OCI-LY7 (cell line): Measurements from ENCODE around the gene E4F1. TPM values are rescaled to one million over a fixed set of nuclear protein-coding genes. Genes with fewer than 3 reads are reported as not detected.
A peak's percentile ranks its signal among the peaks of the same experiment; 100 is the strongest.

Experiments
- BruUV-seq: library from RNA; stranded (reverse); fragments of 400-500 nt; replicated peaks from 2 replicates; lab custom pipeline; 2021; lab: Mats Ljungman, UMichigan
- CTCF ChIA-PET: fragments of 300-600 bp; sonication (Branson Sonifier 250); formaldehyde crosslinking; loops from one replicate; lab custom pipeline; 2022; ENCODE audit warnings: antibody characterized with exemption; ENCODE audit not compliant: unreplicated experiment; lab: Charles Lee
- POLR2A ChIA-PET: fragments of 300-600 bp; sonication (Branson Sonifier 250); formaldehyde crosslinking; loops from one replicate; lab custom pipeline; 2022; ENCODE audit warnings: antibody characterized with exemption; lab: Charles Lee
- DNase-seq: peaks from one replicate; pipeline ENCODE4 v3.0.0-alpha.2; 2015; ENCODE audit warnings: low spot score
- H2AFZ ChIP-seq: fragments of 200-600 bp; sonication (generic), shearing (Covaris generic); 2 replicates; pipeline ENCODE4 v1.6.1; 2014; ENCODE audit warnings: mild to moderate bottlenecking, antibody characterized with exemption, low read length, moderate library complexity
- H3K27ac ChIP-seq: fragments of 200-600 bp; sonication (generic); 2 replicates; pipeline ENCODE4 v1.5.1; 2014; ENCODE audit warnings: mixed run types, low read depth, mild to moderate bottlenecking, moderate library complexity, low read length, inconsistent platforms; ENCODE audit not compliant: poor library complexity, severe bottlenecking
- H3K36me3 ChIP-seq: fragments of 200-600 bp; sonication (generic); 2 replicates; pipeline ENCODE4 v1.6.1; 2014; ENCODE audit warnings: mild to moderate bottlenecking, antibody characterized with exemption, low read length, moderate library complexity, mixed read lengths; ENCODE audit not compliant: insufficient read depth
- H3K4me1 ChIP-seq: fragments of 200-600 bp; sonication (generic); 2 replicates; pipeline ENCODE4 v1.5.1; 2014; ENCODE audit warnings: mild to moderate bottlenecking, low read length; ENCODE audit not compliant: insufficient read depth, poor library complexity, severe bottlenecking
- H3K4me2 ChIP-seq: fragments of 200-600 bp; sonication (generic); 2 replicates; pipeline ENCODE4 v1.6.1; 2014; ENCODE audit warnings: mild to moderate bottlenecking, low read length
- H3K4me3 ChIP-seq: fragments of 200-600 bp; sonication (generic); 2 replicates; pipeline ENCODE4 v1.5.1; 2014; ENCODE audit warnings: mild to moderate bottlenecking, low read depth, low read length; ENCODE audit not compliant: poor library complexity, severe bottlenecking
- H3K79me2 ChIP-seq: fragments of 200-600 bp; sonication (generic); 2 replicates; pipeline ENCODE4 v1.6.1; 2016; ENCODE audit warnings: low read depth, mild to moderate bottlenecking, low read length, moderate library complexity, mixed read lengths; ENCODE audit not compliant: insufficient read depth
- H3K9me2 ChIP-seq: fragments of 200-600 bp; sonication (generic); 2 replicates; pipeline ENCODE4 v1.6.1; 2016; ENCODE audit warnings: mild to moderate bottlenecking, low read length, mixed read lengths; ENCODE audit not compliant: insufficient read depth
- H3K9me3 ChIP-seq: fragments of 200-600 bp; sonication (generic); 2 replicates; pipeline ENCODE4 v1.6.1; 2014; ENCODE audit warnings: mild to moderate bottlenecking, mixed run types, low read length, mixed read lengths
- H4K20me1 ChIP-seq: fragments of 200-600 bp; sonication (generic); 2 replicates; pipeline ENCODE4 v1.6.1; 2014; ENCODE audit warnings: mild to moderate bottlenecking, antibody characterized with exemption, low read length, moderate library complexity, mixed read lengths; ENCODE audit not compliant: insufficient read depth
- EZH2phosphoT487 ChIP-seq: fragments of 200-600 bp; sonication (generic); IDR thresholded peaks from 2 replicates; pipeline ENCODE4 v1.6.1; 2018; ENCODE audit warnings: low read depth, borderline replicate concordance, mild to moderate bottlenecking, mixed run types, antibody characterized with exemption, low read length, moderate library complexity, mixed read lengths
- intact Hi-C: fragments of 100-400 bp; cut with micrococcal nuclease; formaldehyde crosslinking; loops from one replicate; pipeline ENCODE4 v1.10.0; 2022; ENCODE audit not compliant: unreplicated experiment
- total RNA-seq, 2 experiments: library from RNA; depleted of rRNA in 1 of 2; stranded (reverse); fragments of >200 nt in 1 of 2; shearing (Covaris generic) in 1 of 2; gene quantifications; 2 replicates each; pipeline ENCODE4 v1.2.3, GENCODE V29; 2014 to 2022
- TF ChIP-seq, protein P1 (sequence below): fragments of 200-600 bp; sonication (generic); conservative IDR thresholded peaks from 2 replicates; pipeline ENCODE4 v1.5.1; 2014; ENCODE audit warnings: mild to moderate bottlenecking, antibody characterized with exemption, low read length, moderate library complexity, mixed read lengths

The E4F1 gene
- total RNA-seq, 2 experiments from 2014 or later: 42.3 to 59.6 TPM

DNA sequence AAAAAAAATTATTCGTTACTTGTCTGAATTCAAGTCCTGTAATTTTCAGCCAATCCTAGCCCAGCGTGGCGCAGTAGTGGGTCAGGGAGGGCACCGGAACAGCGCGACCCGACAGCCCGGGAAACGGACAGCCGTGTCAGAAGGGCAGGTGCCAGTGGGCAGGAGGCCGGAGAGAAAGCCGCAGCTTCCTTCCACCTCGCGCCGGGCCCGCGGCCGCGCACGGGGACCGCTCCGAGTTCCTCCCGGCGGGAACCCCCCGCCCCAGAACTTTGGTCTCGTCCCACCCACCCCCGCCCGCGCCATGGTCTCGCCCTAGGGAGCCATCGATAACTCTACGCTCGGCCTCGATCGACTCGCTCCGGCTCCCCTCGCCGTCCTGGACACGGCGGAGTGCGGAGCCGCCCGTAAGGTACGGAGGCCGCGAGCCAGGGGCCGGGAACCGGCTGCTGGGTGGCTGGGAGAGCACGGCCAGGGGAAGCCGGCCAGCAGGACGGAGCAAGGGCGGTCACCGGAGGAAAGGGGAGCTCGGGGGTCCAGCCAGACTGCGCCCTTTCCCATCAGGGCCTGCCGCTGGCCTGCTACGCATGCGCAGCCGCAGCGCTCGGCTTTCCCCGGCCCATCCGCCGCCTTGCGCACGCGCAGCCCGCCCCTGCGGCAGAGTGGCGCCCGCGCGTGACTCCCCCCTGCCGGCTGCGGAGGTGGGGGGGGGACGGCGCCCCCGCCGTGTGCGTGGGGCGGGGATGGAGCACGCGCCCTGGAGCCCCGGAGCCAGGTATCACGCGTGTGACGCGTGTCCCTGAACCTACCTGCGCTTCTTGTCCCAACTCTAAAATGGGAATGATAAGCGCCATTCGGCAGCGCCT is 18.1 kb upstream of the E4F1 start, which contains the start of gene MLST8:
MLST8 (plus strand) TSS at position 351 of the 863 bp plus-strand sequence. CDS start 632 bp downstream, outside the sequence.
- no TSS peak for BruUV-seq

DNA sequence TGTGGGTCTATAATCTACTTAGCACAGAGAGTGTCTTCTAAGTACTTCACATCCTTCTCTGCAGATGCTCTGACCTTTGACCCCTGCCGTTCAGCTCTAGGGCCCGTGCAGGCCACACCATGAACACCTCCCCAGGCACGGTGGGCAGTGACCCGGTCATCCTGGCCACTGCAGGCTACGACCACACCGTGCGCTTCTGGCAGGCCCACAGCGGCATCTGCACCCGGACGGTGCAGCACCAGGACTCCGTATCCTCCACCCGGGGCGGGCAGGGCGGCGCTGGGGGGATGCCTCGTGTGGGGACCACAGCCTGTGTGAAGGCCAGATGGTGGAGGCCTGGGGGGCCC is 17.5 kb upstream of the E4F1 start:
- ChIA-PET POLR2A (interaction anchor here (0.6 to 1.1 kb wide), 2 partner anchors 9 to 254 kb away, joined by 4 read pairs; partner anchors contain the start of genes PGP and TEDC2), CTCF (no interaction called here)
- no peak for TF ChIP-seq EZH2phosphoT487
- Histone ChIP-seq H3K9me2 (no peaks in the 10 kb centered on the region), H3K79me2 (peaks cover 12% of the 10 kb centered on the region; the same call in 1 of the 2 replicates), H3K27ac (peak overlapping the region; percentile 64), H2AFZ (peak overlapping the region; percentile 86; the same call in 1 of the 2 replicates), H3K4me2 (peak overlapping the region; percentile 95), H3K9me3 (no peaks in the 10 kb centered on the region), H3K4me1 (peaks cover 13% of the 10 kb centered on the region), H3K36me3 (peaks cover 35% of the 10 kb centered on the region), H4K20me1 (no peaks in the 10 kb centered on the region), H3K4me3 (peak overlapping the region; percentile 79)
- BruUV-seq: no TSS peak
- intact Hi-C loops: loop anchor here (1.0 kb wide), 1 partner anchor 17 kb away; the partner anchor contains the start of gene E4F1
- DNase-seq: no peak

More for the DNA sequence above, 18.1 kb upstream of the E4F1 start, which contains the start of gene MLST8:
- intact Hi-C loops: loop anchor here (1.0 kb wide), 1 partner anchor 18 kb away; the partner anchor contains the start of gene E4F1
- peak; percentile 92 for DNase-seq
- H3K36me3 ChIP-seq: peaks cover 35% of the 10 kb centered on the region
- peak within 1 kb of the TSS; percentile 79 for H3K4me3 ChIP-seq
- H3K9me3 ChIP-seq: no peaks in the 10 kb centered on the region
- H3K4me2 ChIP-seq: peak within 1 kb of the TSS; percentile 95
- peaks cover 12% of the 10 kb centered on the region; the same call in 1 of the 2 replicates for H3K79me2 ChIP-seq
- TF ChIP-seq, protein P1, sequence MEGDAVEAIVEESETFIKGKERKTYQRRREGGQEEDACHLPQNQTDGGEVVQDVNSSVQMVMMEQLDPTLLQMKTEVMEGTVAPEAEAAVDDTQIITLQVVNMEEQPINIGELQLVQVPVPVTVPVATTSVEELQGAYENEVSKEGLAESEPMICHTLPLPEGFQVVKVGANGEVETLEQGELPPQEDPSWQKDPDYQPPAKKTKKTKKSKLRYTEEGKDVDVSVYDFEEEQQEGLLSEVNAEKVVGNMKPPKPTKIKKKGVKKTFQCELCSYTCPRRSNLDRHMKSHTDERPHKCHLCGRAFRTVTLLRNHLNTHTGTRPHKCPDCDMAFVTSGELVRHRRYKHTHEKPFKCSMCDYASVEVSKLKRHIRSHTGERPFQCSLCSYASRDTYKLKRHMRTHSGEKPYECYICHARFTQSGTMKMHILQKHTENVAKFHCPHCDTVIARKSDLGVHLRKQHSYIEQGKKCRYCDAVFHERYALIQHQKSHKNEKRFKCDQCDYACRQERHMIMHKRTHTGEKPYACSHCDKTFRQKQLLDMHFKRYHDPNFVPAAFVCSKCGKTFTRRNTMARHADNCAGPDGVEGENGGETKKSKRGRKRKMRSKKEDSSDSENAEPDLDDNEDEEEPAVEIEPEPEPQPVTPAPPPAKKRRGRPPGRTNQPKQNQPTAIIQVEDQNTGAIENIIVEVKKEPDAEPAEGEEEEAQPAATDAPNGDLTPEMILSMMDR: peak; percentile 29; the same call in 1 of the 2 replicates
- TF ChIP-seq EZH2phosphoT487: no peak
- H4K20me1 ChIP-seq: no peaks in the 10 kb centered on the region
- POLR2A ChIA-PET: interaction anchor here (0.9 to 1.1 kb wide), 3 partner anchors 9 to 49 kb away, joined by 3 to 5 read pairs (median 4); partner anchors contain the start of gene PGP
- CTCF ChIA-PET: no interaction called here
- peaks cover 13% of the 10 kb centered on the region for H3K4me1 ChIP-seq
- peak within 1 kb of the TSS; percentile 64 for H3K27ac ChIP-seq
- no peaks in the 10 kb centered on the region for H3K9me2 ChIP-seq
- H2AFZ ChIP-seq: peak within 1 kb of the TSS; percentile 86

DNA sequence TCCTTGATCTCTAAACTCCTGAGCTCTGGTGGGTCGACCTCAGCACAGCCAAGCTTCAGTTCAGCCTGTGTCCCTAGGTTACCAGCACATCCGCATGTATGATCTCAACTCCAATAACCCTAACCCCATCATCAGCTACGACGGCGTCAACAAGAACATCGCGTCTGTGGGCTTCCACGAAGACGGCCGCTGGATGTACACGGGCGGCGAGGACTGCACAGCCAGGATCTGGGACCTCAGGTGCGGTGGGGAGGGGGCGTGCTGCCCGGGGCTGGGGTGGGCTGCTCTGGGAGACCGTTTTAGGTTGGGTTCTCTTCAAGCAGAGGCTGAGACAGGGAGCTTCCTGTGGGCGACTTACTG is 17.0 kb upstream of the E4F1 start:
- no peak overlapping the region for H2AFZ ChIP-seq
- DNase-seq: no peak
- CTCF ChIA-PET: no interaction called here
- peak overlapping the region; percentile 95 for H3K4me2 ChIP-seq
- no peaks in the 10 kb centered on the region for H3K9me3 ChIP-seq
- H3K9me2 ChIP-seq: no peaks in the 10 kb centered on the region
- H3K4me1 ChIP-seq: peaks cover 13% of the 10 kb centered on the region
- BruUV-seq: TSS peak; percentile 65
- peaks cover 12% of the 10 kb centered on the region; the same call in 1 of the 2 replicates for H3K79me2 ChIP-seq
- peak overlapping the region; percentile 79 for H3K4me3 ChIP-seq
- H4K20me1 ChIP-seq: no peaks in the 10 kb centered on the region
- POLR2A ChIA-PET: interaction anchor here (0.6 to 1.1 kb wide), 2 partner anchors 8 to 253 kb away, joined by 4 read pairs; partner anchors contain the start of genes PGP and TEDC2
- TF ChIP-seq EZH2phosphoT487: no peak
- TF ChIP-seq, protein P1: no peak
- H3K36me3 ChIP-seq: peaks cover 35% of the 10 kb centered on the region
- H3K27ac ChIP-seq: peak overlapping the region; percentile 64
- intact Hi-C loops: no loop called here
